ENCODE measurements around the gene SAA2. TPM values are rescaled to one million over a fixed set of nuclear protein-coding genes. Genes with fewer than 3 reads are reported as not detected.
A peak's percentile ranks its signal among the peaks of the same experiment; 100 is the strongest.
"Not testable (repeated sequence)": the region's sequence is repeated elsewhere in the genome, so short reads cannot be mapped to it uniquely, and the experiment has no call there.

Gene SAA2
- total RNA-seq, 1 donor = not detected

DNA sequence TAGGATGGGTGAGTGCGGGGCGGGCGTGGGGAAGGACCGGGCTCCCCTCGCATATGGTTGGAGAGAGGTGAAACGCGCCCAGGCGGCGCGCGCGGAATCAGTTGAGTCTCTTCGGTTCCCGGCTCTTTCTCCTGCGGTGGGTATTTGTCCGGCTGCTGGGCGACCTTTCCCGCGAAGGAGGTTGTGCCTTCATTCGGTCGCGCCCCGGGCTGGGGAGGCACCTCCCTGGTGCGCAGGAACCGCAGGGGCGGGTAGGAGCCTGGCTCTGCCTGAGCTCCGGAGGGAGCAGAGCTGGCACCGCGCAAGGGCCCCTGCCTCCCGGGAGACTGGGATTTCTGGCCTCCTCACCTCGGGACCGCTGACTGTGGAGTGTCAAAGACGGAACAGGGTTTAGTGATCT is 39.4 kb downstream of the SAA2 start:
- TF ChIP-seq, protein P1, sequence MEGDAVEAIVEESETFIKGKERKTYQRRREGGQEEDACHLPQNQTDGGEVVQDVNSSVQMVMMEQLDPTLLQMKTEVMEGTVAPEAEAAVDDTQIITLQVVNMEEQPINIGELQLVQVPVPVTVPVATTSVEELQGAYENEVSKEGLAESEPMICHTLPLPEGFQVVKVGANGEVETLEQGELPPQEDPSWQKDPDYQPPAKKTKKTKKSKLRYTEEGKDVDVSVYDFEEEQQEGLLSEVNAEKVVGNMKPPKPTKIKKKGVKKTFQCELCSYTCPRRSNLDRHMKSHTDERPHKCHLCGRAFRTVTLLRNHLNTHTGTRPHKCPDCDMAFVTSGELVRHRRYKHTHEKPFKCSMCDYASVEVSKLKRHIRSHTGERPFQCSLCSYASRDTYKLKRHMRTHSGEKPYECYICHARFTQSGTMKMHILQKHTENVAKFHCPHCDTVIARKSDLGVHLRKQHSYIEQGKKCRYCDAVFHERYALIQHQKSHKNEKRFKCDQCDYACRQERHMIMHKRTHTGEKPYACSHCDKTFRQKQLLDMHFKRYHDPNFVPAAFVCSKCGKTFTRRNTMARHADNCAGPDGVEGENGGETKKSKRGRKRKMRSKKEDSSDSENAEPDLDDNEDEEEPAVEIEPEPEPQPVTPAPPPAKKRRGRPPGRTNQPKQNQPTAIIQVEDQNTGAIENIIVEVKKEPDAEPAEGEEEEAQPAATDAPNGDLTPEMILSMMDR (IDR thresholded peaks at IDR 0.05; ENCODE audit: insufficient read depth, low read length) = no peak
- DNase-seq (ENCODE audit: low read depth) = no peak
- no peak overlapping the region for H3K4me3 ChIP-seq (ENCODE audit: low read depth, low read length)

DNA sequence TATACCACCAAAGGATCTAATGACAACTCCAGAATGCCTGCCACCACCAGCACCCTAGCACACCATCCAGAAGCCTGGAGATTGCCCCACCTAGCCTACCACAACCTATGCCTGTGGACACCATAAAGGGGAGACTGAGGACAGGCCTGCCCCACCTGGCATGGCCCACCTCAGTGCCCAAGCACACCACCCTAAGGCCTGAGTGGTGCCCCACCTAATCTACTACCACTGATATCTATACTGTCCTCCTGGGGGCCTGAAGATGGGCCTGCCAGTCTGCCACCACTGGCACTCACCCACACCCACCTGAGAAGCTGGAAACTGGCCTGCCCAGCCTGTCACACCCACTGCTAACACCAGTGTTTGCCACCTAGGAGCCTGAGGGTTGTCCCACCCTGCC is 43.7 kb downstream of the SAA2 start:
- DNase-seq (ENCODE audit: low read depth) = no peak
- TF ChIP-seq, protein P1 (IDR thresholded peaks at IDR 0.05; ENCODE audit: insufficient read depth, low read length) = no peak
- no peak overlapping the region for H3K4me3 ChIP-seq (ENCODE audit: low read depth, low read length)

DNA sequence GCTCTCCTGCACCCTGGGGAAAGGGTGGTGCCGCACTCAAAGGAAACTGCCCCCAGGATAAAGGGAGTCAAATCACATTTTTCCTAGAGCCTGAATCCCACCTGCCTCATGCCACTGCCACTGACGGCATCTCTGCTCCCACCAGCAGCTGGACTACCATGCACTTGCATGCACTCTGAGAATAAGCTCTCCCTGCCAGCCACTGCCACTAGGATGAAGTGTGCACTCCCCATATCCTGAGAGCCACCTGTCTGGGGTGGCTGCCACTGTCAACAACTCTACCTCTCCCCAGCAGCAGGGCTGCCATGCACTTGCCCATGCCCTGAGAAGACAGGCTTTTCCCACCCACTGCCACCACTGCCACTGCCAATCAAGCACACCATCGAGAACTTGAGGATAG is 44.2 kb downstream of the SAA2 start:
- H3K4me3 ChIP-seq (ENCODE audit: low read depth, low read length) = no peak overlapping the region
- no peak for DNase-seq (ENCODE audit: low read depth)
- TF ChIP-seq, protein P1 (IDR thresholded peaks at IDR 0.05; ENCODE audit: insufficient read depth, low read length) = no peak

DNA sequence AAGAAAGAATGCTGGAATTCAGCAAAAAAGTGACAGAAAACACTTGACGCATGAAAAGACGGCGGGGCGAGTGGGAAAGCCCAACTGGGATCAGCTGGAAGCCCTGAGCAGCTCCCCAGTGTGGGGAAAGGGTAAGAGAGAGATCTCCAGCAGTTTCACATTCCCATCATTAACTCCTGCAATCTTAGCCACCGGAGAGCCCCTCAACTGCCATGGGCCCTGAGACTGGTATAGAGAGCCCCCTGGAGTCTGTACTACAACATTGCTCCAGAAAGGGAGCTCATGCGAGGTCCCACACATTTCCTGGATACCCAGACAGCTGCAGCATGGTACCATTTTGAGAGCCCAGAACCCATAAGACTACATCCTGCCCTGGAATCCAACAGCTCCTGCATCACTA is 44.7 kb downstream of the SAA2 start:
- H3K4me3 ChIP-seq (ENCODE audit: low read depth, low read length) = no peak overlapping the region
- DNase-seq (ENCODE audit: low read depth) = peak; percentile 9
- TF ChIP-seq, protein P1 (IDR thresholded peaks at IDR 0.05; ENCODE audit: insufficient read depth, low read length) = peak; percentile 46

DNA sequence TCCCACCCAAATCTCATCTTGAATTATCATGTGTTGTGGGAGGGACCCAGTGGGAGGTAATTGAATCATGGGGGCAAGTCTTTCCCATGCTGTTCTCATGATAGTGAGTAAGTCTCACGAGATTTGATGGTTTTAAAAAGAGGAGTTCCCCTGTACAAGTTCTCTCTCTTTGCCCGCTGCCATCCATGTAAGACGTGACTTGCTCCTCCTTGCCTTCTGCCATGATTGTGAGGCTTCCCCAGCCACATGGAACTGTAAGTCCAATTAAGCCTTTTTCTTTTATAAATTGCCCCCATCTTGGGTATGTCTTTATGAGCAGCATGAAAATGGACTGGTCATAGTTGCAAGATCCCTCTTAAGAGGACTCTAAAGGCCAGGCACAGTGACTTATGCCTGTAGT is 50.7 kb downstream of the SAA2 start:
- DNase-seq (ENCODE audit: low read depth); H3K4me3 ChIP-seq (ENCODE audit: low read depth, low read length): not testable (repeated sequence)

DNA sequence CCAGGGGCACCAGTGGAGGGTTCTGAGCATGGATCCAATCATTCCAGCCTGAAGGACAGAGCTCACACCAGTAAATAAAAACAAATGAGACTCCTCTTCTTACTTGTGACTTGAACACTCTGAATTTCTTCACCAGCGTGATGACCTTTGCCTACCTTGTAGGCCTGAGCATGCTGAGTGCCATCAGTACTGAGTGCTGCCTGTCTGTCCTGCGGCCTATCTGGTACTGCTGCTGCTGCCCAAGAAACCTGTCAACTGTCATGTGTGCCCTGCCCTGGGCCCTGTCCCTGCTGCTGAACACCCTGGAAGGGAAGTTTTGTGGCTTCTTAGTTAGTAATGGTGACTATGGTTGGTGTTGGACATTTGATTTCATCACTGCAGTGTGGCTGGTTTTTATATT is 51.9 kb downstream of the SAA2 start:
- DNase-seq (ENCODE audit: low read depth) = no peak
- H3K4me3 ChIP-seq (ENCODE audit: low read depth, low read length) = no peak overlapping the region
- TF ChIP-seq, protein P1 (IDR thresholded peaks at IDR 0.05; ENCODE audit: insufficient read depth, low read length) = no peak

Small RNAs within 50 kb of the gene (small RNA-seq; reads per million reads assigned to genes)
- not detected for gene RNA5SP333
- not detected for gene RNA5SP334

Other genes with a start within 250 kb of the SAA2 start
- gene SERGEF, start 235.6 kb downstream of the SAA2 start, total RNA-seq (ENCODE audit: low replicate concordance) = 16.9 and 20.7 TPM in 2 replicates
- 0.18 and 1.2 TPM in 2 replicates for gene TPH1, start 202.4 kb downstream of the SAA2 start, total RNA-seq (ENCODE audit: low replicate concordance)
- 15.1 and 48.5 TPM in 2 replicates for gene SAAL1, start 142.6 kb downstream of the SAA2 start, total RNA-seq (ENCODE audit: low replicate concordance)
- not detected in 2 replicates for gene MRGPRX3, start 116.1 kb downstream of the SAA2 start, total RNA-seq (ENCODE audit: low replicate concordance)
- gene MRGPRX4, start 75.8 kb downstream of the SAA2 start, total RNA-seq (ENCODE audit: low replicate concordance) = not detected in 2 replicates
- gene SAA4, start 11.9 kb downstream of the SAA2 start, total RNA-seq (ENCODE audit: low replicate concordance) = 0.27 TPM in 1 of 2 replicates, not detected in the other
- not detected in 2 replicates for gene SAA1, start 17.6 kb upstream of the SAA2 start, total RNA-seq (ENCODE audit: low replicate concordance)
- gene HPS5, start 73.5 kb upstream of the SAA2 start, total RNA-seq (ENCODE audit: low replicate concordance) = 32.3 and 43.3 TPM in 2 replicates
- gene GTF2H1, start 73.9 kb upstream of the SAA2 start, total RNA-seq (ENCODE audit: low replicate concordance) = 71.5 and 95.4 TPM in 2 replicates
- gene LDHA, start 145.9 kb upstream of the SAA2 start, total RNA-seq (ENCODE audit: low replicate concordance) = 404 and 1,021 TPM in 2 replicates
- gene LDHC, start 163.7 kb upstream of the SAA2 start, total RNA-seq (ENCODE audit: low replicate concordance) = 0.33 TPM in 1 of 2 replicates, not detected in the other
- not detected in 2 replicates for gene LDHAL6A, start 207.2 kb upstream of the SAA2 start, total RNA-seq (ENCODE audit: low replicate concordance)

All from fibroblast of the aortic adventitia (primary cell).